ENCODE measurements around the gene KCNN1. TPM values are rescaled to one million over a fixed set of nuclear protein-coding genes. Genes with fewer than 3 reads are reported as not detected.

KCNN1 gene
- total and polyA plus RNA-seq, 2 of the 13 experiments (the other 11 are each of a cell fraction or from before 2014, with no cell fraction given) = 0.04 TPM; not detected in 1

GRCh38 chr19:18009412-18010066 lies 42.6 kb downstream of the KCNN1 start (continued):
- no peak for TF ChIP-seq HMGXB3 (CRISPR knock-in tag; IDR thresholded peaks at IDR 0.05; ENCODE audit: borderline replicate concordance)

GRCh38 chr19:18010149-18010548 lies 43.2 kb downstream of the KCNN1 start:
- H4K20me1 ChIP-seq (ENCODE audit: insufficient read depth, low read length) = no peaks in the 10 kb centered on the region
- FAIRE-seq (no peak), DNase-seq (ENCODE audit: low spot score) (no peak), ATAC-seq (no peak)
- H3K9me3 ChIP-seq (ENCODE audit: low read length) = no peaks in the 10 kb centered on the region
- no TSS peak for BruUV-seq (replicated peaks)
- H3K4me1 ChIP-seq (ENCODE audit: insufficient read depth, low read length) = peaks cover 60% of the 10 kb centered on the region
- no peak overlapping the region for H3K9ac ChIP-seq (ENCODE audit: insufficient read depth, low read depth, low read length)
- ChIA-PET POLR2A (no interaction called here), CTCF (ENCODE audit: low intra/inter-chr PET ratio, low total read pairs) (no interaction called here)
- H2AFZ ChIP-seq (ENCODE audit: low read length) = no peak overlapping the region
- 100% methylated on average over 2 of the region's 11 CpGs for WGBS (ENCODE audit: low lambda C conversion rate)
- H3K27ac ChIP-seq (ENCODE audit: extremely low read length, insufficient read depth, low read length) = no peak overlapping the region
- in situ Hi-C loops (cut with HindIII; ENCODE audit: extremely low pct_ligation_motif_present, low pct_unique_long_range_greater_than_20kb) = no loop called here
- intact Hi-C loops (cut with micrococcal nuclease; ENCODE audit: unreplicated experiment) = no loop called here
- H3K27me3 ChIP-seq (ENCODE audit: control insufficient read depth in 1 of 2, insufficient read depth in 2 of 2, low read length in 2 of 2) = no peaks in the 10 kb centered on the region
- H3K79me2 ChIP-seq (ENCODE audit: insufficient read depth, low read length) = no peaks in the 10 kb centered on the region
- no peak overlapping the region for H3K4me2 ChIP-seq (ENCODE audit: low read depth, low read length)
- H3K4me3 ChIP-seq (replicated peaks in 1 of 3; ENCODE audit: insufficient read depth in 1 of 3, low read depth in 2 of 3, low read length in 3 of 3) = no peak overlapping the region
- H3K36me3 ChIP-seq (replicated peaks in 1 of 2; ENCODE audit: control insufficient read depth in 1 of 2, insufficient read depth in 2 of 2, low read length in 2 of 2) = peaks cover 5% of the 10 kb centered on the region in 2 experiments; a peak in 3 of 5 replicates
- TF ChIP-seq CC2D1A (CRISPR knock-in tag; IDR thresholded peaks at IDR 0.05) = no peak
- TF ChIP-seq ATF7 (IDR thresholded peaks at IDR 0.05) = no peak
- no peak for TF ChIP-seq ATF7 (CRISPR knock-in tag; IDR thresholded peaks at IDR 0.05)
- TF ChIP-seq SKIL (CRISPR knock-in tag; IDR thresholded peaks at IDR 0.05; ENCODE audit: borderline replicate concordance) = no peak
- TF ChIP-seq CREB3 (CRISPR knock-in tag; IDR thresholded peaks at IDR 0.05) = no peak
- TF ChIP-seq ZNF776 (CRISPR knock-in tag; IDR thresholded peaks at IDR 0.05) = no peak
- TF ChIP-seq RXRA (CRISPR knock-in tag; IDR thresholded peaks at IDR 0.05) = no peak
- no peak for TF ChIP-seq HIC2 (CRISPR knock-in tag; IDR thresholded peaks at IDR 0.05; ENCODE audit: low read depth)
- no peak for TF ChIP-seq MYPOP (CRISPR knock-in tag; IDR thresholded peaks at IDR 0.05)
